Frontal cortex (tissue), 4 donors: ENCODE measurements around the gene SHISA7. TPM values are rescaled to one million over a fixed set of nuclear protein-coding genes. Genes with fewer than 3 reads are reported as not detected.

Experiments used
- DNase-seq, 2 donors: peaks; one replicate each; pipeline ENCODE4 v3.0.0; 2012; ENCODE audit warnings: low spot score in 2 of 2
- FAIRE-seq: peaks from 2 replicates; lab custom pipeline; 2012; peaks lifted over from hg19 to GRCh38; lab: Jason Lieb, UNC
- total RNA-seq: library from RNA; depleted of rRNA; stranded (reverse); fragments of >200 nt; gene quantifications from one replicate; pipeline ENCODE4 v1.2.3, GENCODE V29; 2014
- donor health status: control.
- donor health status: control.
- donor health status: control.

SHISA7 gene
- total RNA-seq, 1 donor from 2014 or later = 4.5 TPM

DNA sequence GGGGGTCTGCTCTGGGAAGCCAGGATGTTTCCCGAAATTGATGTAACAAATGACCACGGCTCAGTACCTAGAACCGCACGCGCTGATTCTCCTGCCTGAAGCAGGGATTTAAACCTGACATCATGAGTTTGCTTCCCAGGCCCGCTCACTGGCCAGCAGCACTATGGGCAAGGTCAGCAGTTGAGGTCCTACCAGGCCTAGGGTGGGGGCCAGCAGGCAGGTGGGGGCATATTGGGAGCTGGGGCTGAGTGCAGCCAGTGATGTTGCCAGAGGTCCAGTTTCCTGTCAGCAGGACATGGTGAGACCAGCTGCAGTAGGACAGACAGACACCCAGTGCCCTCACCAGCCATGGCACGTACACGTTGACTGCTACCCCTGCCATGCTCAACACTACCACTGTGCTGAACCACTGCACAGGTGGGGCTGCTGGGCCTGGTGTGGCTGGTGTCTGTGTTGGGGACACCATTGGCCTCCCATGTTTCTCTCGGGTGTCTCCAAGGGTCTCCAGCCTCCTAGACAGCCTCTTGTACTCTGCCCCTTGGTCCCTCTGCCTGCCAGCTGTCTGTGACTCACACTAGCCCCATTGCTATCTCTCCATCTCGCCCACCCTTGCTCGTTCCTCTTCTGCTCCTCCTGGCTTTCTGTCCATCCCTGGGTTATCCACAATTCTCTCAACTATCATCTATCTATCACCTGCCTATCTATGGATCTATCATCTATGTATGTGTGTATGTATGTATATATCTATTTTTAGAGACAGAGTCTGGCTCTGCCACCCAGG, 22.6 kb upstream of the SHISA7 start:
- FAIRE-seq (no peak), DNase-seq (no peak)

DNA sequence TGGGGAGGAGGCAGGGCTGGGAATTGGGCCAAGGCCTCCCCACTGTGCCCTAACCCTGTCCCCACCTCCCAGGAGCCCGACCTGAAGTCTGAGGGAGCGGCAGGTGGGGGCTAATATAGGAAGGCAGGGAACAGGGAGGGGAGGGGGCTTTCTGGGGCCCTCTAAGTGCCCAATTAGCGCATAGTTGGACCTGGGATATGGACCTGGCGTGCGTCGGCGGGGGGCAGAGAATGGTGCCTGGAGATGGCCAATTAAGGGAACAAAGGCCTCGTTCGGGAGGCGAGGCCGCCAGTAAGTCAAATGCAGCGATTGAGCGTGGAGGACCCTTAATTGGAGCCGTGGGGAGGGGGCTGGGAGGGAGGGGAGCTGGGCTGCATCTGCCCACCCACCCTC, 21.6 kb upstream of the SHISA7 start, which contains the start of gene C19orf85:
Gene C19orf85 (minus strand): TSS at position 90 of the 393 bp plus-strand sequence. CDS start 197 bp downstream, outside the sequence.
- DNase-seq (no peak), FAIRE-seq (no peak)

DNA sequence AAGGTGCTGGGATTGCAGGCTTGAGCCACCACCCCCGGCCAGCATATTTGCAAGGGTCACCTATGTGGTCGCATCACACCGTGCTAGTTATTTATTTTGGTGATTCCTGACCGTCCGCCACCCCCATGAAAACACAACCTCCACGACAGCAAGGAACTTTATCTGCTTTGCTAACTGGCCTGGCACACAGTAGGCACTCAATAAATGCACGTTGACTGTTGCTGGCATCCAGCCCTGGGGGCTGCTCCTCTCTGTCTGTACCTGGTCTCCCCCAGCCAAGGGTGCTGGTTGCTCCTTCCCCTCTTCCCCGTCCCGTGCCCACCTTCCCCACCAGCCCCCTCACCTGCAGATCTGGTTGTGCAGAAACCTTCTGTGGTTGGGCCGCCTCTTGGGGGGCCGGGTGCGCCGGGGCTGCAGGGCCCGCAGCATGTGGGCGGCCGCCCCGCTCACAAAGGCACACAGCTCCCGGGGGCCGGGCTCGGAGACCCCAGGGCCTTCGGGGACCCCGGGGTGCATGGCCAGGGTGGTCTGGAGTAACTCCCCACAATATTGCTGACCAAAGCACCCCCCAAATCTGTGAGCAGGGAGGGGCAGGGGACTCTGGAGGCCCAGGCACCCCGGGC, 21.1 kb upstream of the SHISA7 start:
- DNase-seq (no peak), FAIRE-seq (no peak)

DNA sequence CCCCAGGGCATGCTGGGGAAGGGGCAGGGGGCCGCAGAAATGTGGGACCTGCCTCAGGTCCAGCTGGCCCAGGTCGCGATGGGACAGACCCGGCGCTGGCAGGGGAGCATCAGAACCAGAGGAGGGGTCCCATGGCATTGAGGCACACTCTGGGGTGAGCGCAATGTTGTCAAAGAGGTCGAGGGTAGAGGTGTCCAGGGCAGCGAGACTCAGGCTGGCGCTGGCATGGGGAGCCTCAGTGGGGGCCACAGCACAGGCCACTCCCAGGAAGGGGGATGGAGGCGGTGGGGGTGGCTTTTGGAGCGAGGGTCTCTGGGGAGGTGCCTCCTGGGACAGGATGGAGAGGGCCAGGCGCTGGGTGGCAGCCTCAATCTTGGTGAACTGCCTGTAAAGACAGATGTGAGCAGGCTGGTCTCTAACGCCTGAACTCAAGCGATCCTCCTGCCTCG, 20.5 kb upstream of the SHISA7 start:
- DNase-seq (no peak), FAIRE-seq (no peak)

- DNase-seq (no peak), FAIRE-seq (no peak)
These were observed 19.6 kb upstream of the SHISA7 start for GRCh38 chr19:55462722-55463121.

GRCh38 chr19:55461974-55462626, 19.0 kb upstream of the SHISA7 start:
- DNase-seq = no peak
- FAIRE-seq = no peak

GRCh38 chr19:55461259-55461973, 18.3 kb upstream of the SHISA7 start, which contains the start of gene ISOC2:
ISOC2 (minus strand) TSS chr19:55461642; CDS start chr19:55456486, 5,156 bp downstream.
- DNase-seq = peak; percentile 98 to 99
- peak; percentile 99 for FAIRE-seq

DNA sequence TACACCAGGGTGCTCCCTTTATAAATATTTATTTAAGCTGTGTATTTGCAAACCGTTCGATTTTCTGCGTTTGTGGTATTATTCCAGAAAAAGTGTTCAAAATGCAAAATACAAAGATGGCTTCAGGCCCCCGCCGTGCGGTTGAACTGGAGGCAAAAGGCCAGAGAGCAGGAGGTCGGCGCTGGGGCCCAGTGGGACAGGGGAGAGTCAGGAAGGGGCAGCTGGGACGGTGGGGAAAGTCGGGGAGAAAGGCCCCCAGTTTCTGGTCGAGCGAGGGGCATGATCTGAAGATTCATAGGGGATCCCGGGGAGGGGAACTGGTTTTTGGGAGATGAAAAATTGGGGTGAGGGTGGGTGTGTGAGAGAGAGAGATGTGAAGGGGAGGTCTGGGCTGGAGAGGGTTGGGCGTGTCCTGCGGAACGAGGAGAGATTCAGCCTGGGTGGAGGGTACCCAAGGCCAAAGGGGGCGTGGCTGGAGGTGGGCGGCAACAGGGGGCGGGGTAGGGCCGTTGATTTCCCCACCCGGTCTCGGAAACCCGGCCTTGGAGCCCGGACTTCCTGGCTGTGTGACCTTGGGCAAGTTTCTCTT, 17.7 kb upstream of the SHISA7 start:
- FAIRE-seq = no peak

DNA sequence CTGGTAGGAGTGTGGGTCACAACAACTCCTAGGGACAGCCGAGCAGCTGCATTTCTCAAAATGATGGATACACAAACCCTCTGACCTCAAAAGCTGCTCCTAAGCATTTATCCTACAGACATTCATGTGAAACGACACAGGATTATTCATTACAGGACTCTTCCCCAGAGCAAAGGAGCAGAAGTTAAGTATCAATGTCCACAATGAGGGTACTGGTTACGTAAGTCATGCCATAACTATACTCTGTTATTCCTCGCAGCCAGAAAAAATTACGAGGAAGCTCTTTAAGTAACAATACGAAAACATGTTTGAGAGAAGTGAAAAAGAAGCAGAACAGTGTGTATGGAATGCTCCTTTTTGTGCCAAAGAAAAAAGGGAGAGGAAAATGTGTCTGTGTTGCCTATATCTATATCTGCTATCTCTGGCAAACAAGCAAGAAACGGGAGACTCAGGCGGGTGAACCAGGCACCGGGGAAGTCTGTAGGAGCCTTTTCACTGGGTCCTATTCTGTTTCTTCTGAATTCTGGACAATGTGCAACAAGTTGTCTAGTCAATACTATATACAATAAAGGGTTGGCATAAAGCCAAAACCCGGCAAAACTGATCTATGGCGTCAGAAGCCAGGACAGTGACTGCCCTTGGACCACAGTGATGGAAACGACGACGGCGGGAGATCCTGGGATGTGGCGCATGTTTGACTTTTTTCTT, 17.0 kb upstream of the SHISA7 start:
- DNase-seq (no peak), FAIRE-seq (no peak)

More for the DNA sequence above, 17.7 kb upstream of the SHISA7 start:
- DNase-seq = peak; percentile 63 to 65

GRCh38 chr19:55459551-55459949, 16.4 kb upstream of the SHISA7 start:
- DNase-seq = no peak
- FAIRE-seq = no peak

GRCh38 chr19:55457683-55458457, 14.8 kb upstream of the SHISA7 start:
- DNase-seq (no peak), FAIRE-seq (no peak)

GRCh38 chr19:55456347-55456746, 13.2 kb upstream of the SHISA7 start:
- no peak for FAIRE-seq
- DNase-seq = no peak

DNA sequence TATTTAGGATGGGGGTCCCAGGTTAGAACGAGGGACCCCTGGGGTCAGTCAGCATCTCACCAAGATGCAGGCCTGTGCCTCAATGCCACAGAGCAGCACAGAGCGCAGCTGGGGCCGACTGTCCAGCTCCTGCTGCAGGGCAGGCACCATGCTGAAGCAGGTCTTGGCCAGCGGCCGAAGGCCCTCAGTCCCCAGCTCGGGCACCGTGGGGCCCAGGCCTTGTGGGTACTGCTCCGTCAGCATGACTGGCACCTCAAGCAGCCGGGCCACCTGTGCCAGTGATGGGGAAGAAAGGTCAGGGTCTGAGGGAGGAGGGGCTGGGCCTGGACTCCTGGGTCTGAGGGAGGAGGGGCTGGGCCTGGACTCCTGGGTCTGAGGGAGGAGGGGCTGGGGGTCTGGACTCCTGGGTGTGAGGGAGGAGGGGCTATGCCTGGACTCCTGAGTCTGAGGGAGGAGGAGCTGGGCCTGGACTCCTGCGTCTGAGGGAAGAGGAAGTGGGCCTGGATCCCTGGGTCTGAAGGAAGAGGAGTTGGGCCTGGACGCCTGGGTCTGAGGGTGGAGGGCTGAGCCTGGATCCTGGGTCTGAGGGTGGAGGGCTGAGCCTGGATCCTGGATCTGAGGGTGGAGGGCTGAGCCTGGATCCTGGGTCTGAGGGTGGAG, 12.6 kb upstream of the SHISA7 start:
- FAIRE-seq = no peak

DNA sequence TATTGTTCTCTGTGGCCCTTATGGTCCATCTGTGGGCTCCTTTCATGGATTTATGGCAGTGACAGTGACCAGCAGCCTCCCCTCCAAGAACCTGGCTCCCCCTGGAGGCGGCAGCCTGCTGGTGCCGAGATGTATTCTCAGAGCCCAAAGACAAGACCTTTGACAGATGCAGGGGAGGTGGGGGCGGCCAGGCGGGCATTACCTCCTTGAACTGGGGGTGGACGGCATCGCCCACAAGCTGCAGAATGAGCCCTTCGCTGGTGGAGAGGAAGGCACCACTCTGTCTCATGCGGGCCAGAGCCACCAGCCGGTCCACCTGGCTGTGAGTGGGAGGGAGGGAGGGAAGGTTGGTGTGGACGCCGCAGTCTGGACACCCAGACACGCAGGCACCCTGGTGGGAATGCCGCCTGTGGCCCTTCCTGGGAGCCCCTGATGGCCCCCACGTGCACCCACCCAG, 11.7 kb upstream of the SHISA7 start:
- peak; percentile 67 to 69 for DNase-seq
- FAIRE-seq = no peak

More for the DNA sequence above, 12.6 kb upstream of the SHISA7 start:
- DNase-seq = no peak

GRCh38 chr19:55453511-55454260, 10.6 kb upstream of the SHISA7 start:
- FAIRE-seq (no peak), DNase-seq (no peak)

GRCh38 chr19:55452749-55453346, 9.7 kb upstream of the SHISA7 start:
- DNase-seq (peak; percentile 93 to 96), FAIRE-seq (peak; percentile 43)
